Smooth muscle cell (in vitro differentiated cells): ENCODE measurements around the gene ZNF470. TPM values are rescaled to one million over a fixed set of nuclear protein-coding genes. Genes with fewer than 3 reads are reported as not detected.

ENCODE experiments used
- DNase-seq: peaks from one replicate; lab custom pipeline; 2025; ENCODE audit not compliant: unreplicated experiment; lab: John Stamatoyannopoulos, UW
- H2AFZ ChIP-seq: fragments of 200-600 bp; sonication (generic); 2 replicates; pipeline ENCODE4 v1.6.0; 2016; ENCODE audit warnings: antibody characterized with exemption, low read depth, mild to moderate bottlenecking
- H3F3A ChIP-seq: fragments of 200-600 bp; sonication (generic); 2 replicates; pipeline ENCODE4 v1.6.0; 2017; ENCODE audit warnings: antibody characterized with exemption, low read depth
- H3K27ac ChIP-seq: fragments of 200-600 bp; sonication (generic); 2 replicates; pipeline ENCODE4 v1.5.1; 2016; ENCODE audit warnings: low read depth, mild to moderate bottlenecking
- H3K27me3 ChIP-seq: fragments of 200-600 bp; sonication (generic); 2 replicates; pipeline ENCODE4 v1.6.1; 2016; ENCODE audit warnings: low read depth, mild to moderate bottlenecking
- H3K36me3 ChIP-seq: fragments of 200-600 bp; sonication (generic); 2 replicates; pipeline ENCODE4 v1.5.1; 2016; ENCODE audit warnings: low read depth
- H3K4me1 ChIP-seq: fragments of 200-600 bp; sonication (generic); 2 replicates; pipeline ENCODE4 v1.5.1; 2016; ENCODE audit warnings: low read depth
- H3K4me2 ChIP-seq: fragments of 200-600 bp; sonication (generic); 2 replicates; pipeline ENCODE4 v1.6.0; 2016; ENCODE audit warnings: mild to moderate bottlenecking
- H3K4me3 ChIP-seq: fragments of 200-600 bp; sonication (generic); 2 replicates; pipeline ENCODE4 v1.5.1; 2016; ENCODE audit warnings: mild to moderate bottlenecking
- H3K79me2 ChIP-seq: fragments of 200-600 bp; sonication (generic); 2 replicates; pipeline ENCODE4 v1.6.0; 2016; ENCODE audit warnings: low read depth, mild to moderate bottlenecking
- H3K9ac ChIP-seq: fragments of 200-600 bp; sonication (generic); 2 replicates; pipeline ENCODE4 v1.6.0; 2016; ENCODE audit warnings: low read depth
- H3K9me3 ChIP-seq: fragments of 200-600 bp; sonication (generic); replicated peaks from 2 replicates; pipeline ENCODE4 v1.5.1; 2016; ENCODE audit warnings: low read depth
- H4K20me1 ChIP-seq: fragments of 200-600 bp; sonication (generic); 2 replicates; pipeline ENCODE4 v1.6.0; 2016; ENCODE audit warnings: low read depth
- WGBS: methylation state at CpG from one replicate; pipeline ENCODE4 v1.1.7; 2016; ENCODE audit warnings: low lambda C conversion rate; 5-methylcytosine and 5-hydroxymethylcytosine counted together
- polyA plus RNA-seq: library from polyadenylated mRNA; unstranded; fragments of >200 nt; fragmentation: Nextera tagmentation; extraction: Ambion mirVana; gene quantifications from 2 replicates; pipeline ENCODE4 v1.2.1, GENCODE V29; 2016
- total RNA-seq: library from RNA; depleted of rRNA; stranded (reverse); fragments of >200 nt; gene quantifications from 2 replicates; pipeline ENCODE4 v1.2.3, GENCODE V29; 2014
- TF ChIP-seq, protein P1 (sequence below): fragments of 200-600 bp; sonication (generic); IDR thresholded peaks from 2 replicates; pipeline ENCODE4 v1.5.1; 2017; ENCODE audit warnings: borderline replicate concordance, mild to moderate bottlenecking, antibody characterized with exemption; ENCODE audit not compliant: insufficient read depth, poor library complexity, severe bottlenecking

Gene ZNF470
- total and polyA plus RNA-seq, 2 experiments from 2014 or later = 1.4 to 2.5 TPM

GRCh38 chr19:56637976-56638555 is 70.8 kb downstream of the ZNF470 start:
- Histone ChIP-seq H3K4me2 (no peak overlapping the region), H3K36me3 (no peaks in the 10 kb centered on the region), H3K27me3 (no peaks in the 10 kb centered on the region), H3K27ac (no peak overlapping the region), H3K4me3 (no peak overlapping the region), H2AFZ (no peak overlapping the region), H3K79me2 (no peaks in the 10 kb centered on the region), H3K9me3 (no peaks in the 10 kb centered on the region), H3K9ac (no peak overlapping the region), H3K4me1 (no peaks in the 10 kb centered on the region), H4K20me1 (no peaks in the 10 kb centered on the region), H3F3A (no peaks in the 10 kb centered on the region)
- WGBS = 44% methylated on average over 21 of the region's 21 CpGs
- no peak for DNase-seq
- TF ChIP-seq, protein P1, sequence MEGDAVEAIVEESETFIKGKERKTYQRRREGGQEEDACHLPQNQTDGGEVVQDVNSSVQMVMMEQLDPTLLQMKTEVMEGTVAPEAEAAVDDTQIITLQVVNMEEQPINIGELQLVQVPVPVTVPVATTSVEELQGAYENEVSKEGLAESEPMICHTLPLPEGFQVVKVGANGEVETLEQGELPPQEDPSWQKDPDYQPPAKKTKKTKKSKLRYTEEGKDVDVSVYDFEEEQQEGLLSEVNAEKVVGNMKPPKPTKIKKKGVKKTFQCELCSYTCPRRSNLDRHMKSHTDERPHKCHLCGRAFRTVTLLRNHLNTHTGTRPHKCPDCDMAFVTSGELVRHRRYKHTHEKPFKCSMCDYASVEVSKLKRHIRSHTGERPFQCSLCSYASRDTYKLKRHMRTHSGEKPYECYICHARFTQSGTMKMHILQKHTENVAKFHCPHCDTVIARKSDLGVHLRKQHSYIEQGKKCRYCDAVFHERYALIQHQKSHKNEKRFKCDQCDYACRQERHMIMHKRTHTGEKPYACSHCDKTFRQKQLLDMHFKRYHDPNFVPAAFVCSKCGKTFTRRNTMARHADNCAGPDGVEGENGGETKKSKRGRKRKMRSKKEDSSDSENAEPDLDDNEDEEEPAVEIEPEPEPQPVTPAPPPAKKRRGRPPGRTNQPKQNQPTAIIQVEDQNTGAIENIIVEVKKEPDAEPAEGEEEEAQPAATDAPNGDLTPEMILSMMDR = no peak

Other genes with a start within 250 kb of the ZNF470 start
- 0.99 and 4.9 TPM in 2 replicates for gene ZNF582, start 173.9 kb upstream of the ZNF470 start, total RNA-seq
- 3.8 and 4.4 TPM in 2 replicates for gene ZNF582, start 173.9 kb upstream of the ZNF470 start, polyA plus RNA-seq
- gene ZNF583, start 163.1 kb upstream of the ZNF470 start, total RNA-seq = 5.5 and 7.9 TPM in 2 replicates
- 5.2 and 6.4 TPM in 2 replicates for gene ZNF583, start 163.1 kb upstream of the ZNF470 start, polyA plus RNA-seq
- 4.4 and 4.6 TPM in 2 replicates for gene ZNF667, start 90.1 kb upstream of the ZNF470 start, total RNA-seq
- 2.3 and 2.7 TPM in 2 replicates for gene ZNF667, start 90.1 kb upstream of the ZNF470 start, polyA plus RNA-seq
- 0.90 and 2.0 TPM in 2 replicates for gene ZNF471, start 59.6 kb upstream of the ZNF470 start, total RNA-seq
- gene ZNF471, start 59.6 kb upstream of the ZNF470 start, polyA plus RNA-seq = 1.0 and 1.1 TPM in 2 replicates
- gene ZFP28, start 28.5 kb upstream of the ZNF470 start, total RNA-seq = 6.9 and 7.9 TPM in 2 replicates
- 5.2 and 6.2 TPM in 2 replicates for gene ZFP28, start 28.5 kb upstream of the ZNF470 start, polyA plus RNA-seq
- gene ZNF71, start 27.8 kb downstream of the ZNF470 start, total RNA-seq = 5.9 and 10.1 TPM in 2 replicates
- 11.2 and 11.6 TPM in 2 replicates for gene ZNF71, start 27.8 kb downstream of the ZNF470 start, polyA plus RNA-seq
- gene SMIM17, start 75.7 kb downstream of the ZNF470 start, total RNA-seq = 0.63 and 1.7 TPM in 2 replicates
- 0.56 and 0.94 TPM in 2 replicates for gene SMIM17, start 75.7 kb downstream of the ZNF470 start, polyA plus RNA-seq
- not detected in 2 replicates for gene ZNF835, start 104.3 kb downstream of the ZNF470 start, total RNA-seq
- not detected in 2 replicates for gene ZNF835, start 104.3 kb downstream of the ZNF470 start, polyA plus RNA-seq